MG63 (cell line): ENCODE measurements around the gene SCFD2. TPM values are rescaled to one million over a fixed set of nuclear protein-coding genes. Genes with fewer than 3 reads are reported as not detected.

Experiments used
- DNase-seq: peaks from one replicate; pipeline ENCODE4 v3.0.0-alpha.2; 2020
- H3K27me3 ChIP-seq: fragments of 250-450 bp; sonication (Bioruptor Pico); 2 replicates; pipeline ENCODE4 v1.5.1; 2020; ENCODE audit warnings: mild to moderate bottlenecking, moderate library complexity
- H3K36me3 ChIP-seq: fragments of 250-450 bp; sonication (Bioruptor Pico); 2 replicates; pipeline ENCODE4 v1.5.1; 2020; ENCODE audit warnings: mild to moderate bottlenecking, moderate library complexity
- H3K4me3 ChIP-seq: fragments of 250-450 bp; sonication (Bioruptor Pico); 2 replicates; pipeline ENCODE4 v1.5.1; 2020; ENCODE audit warnings: mild to moderate bottlenecking, moderate library complexity
- H3K9me3 ChIP-seq: fragments of 250-450 bp; sonication (Bioruptor Pico); 2 replicates; pipeline ENCODE4 v1.5.1; 2020; ENCODE audit warnings: mild to moderate bottlenecking, moderate library complexity
- total RNA-seq: library from RNA; depleted of rRNA; stranded (reverse); fragments of >200 nt; shearing (Covaris generic); gene quantifications from 2 replicates; pipeline ENCODE4 v1.2.3, GENCODE V29; 2014; ENCODE audit warnings: low replicate concordance

Gene SCFD2
- total RNA-seq, 1 experiment from 2014 or later: 119 TPM

- H3K4me3 ChIP-seq: no peak overlapping the region
- peaks cover 9% of the 10 kb centered on the region for H3K36me3 ChIP-seq
- no peak for DNase-seq
- H3K9me3 ChIP-seq: no peaks in the 10 kb centered on the region; the same call in 1 of the 2 replicates
- H3K27me3 ChIP-seq: no peaks in the 10 kb centered on the region
These were observed 439.5 kb downstream of the SCFD2 start for GRCh38 chr4:52926196-52926974.

- Histone ChIP-seq H3K9me3 (no peaks in the 10 kb centered on the region; the same call in 1 of the 2 replicates), H3K4me3 (no peak overlapping the region), H3K27me3 (no peaks in the 10 kb centered on the region), H3K36me3 (peaks cover 3% of the 10 kb centered on the region; the same call in 1 of the 2 replicates)
- DNase-seq: no peak
These were observed 440.3 kb downstream of the SCFD2 start for GRCh38 chr4:52925531-52925968.

- DNase-seq: no peak
- H3K9me3 ChIP-seq: no peaks in the 10 kb centered on the region
These were observed 446.4 kb downstream of the SCFD2 start for GRCh38 chr4:52919461-52919860.

GRCh38 chr4:52917817-52918216, 448.0 kb downstream of the SCFD2 start:
- Histone ChIP-seq H3K4me3 (no peak overlapping the region), H3K27me3 (no peaks in the 10 kb centered on the region), H3K9me3 (no peaks in the 10 kb centered on the region), H3K36me3 (peaks cover 17% of the 10 kb centered on the region)
- DNase-seq: no peak

More at GRCh38 chr4:52919461-52919860, 446.4 kb downstream of the SCFD2 start:
- H3K27me3 ChIP-seq: no peaks in the 10 kb centered on the region
- no peak overlapping the region for H3K4me3 ChIP-seq
- peaks cover 14% of the 10 kb centered on the region for H3K36me3 ChIP-seq

- Histone ChIP-seq H3K27me3 (no peaks in the 10 kb centered on the region), H3K9me3 (no peaks in the 10 kb centered on the region), H3K36me3 (peaks cover 17% of the 10 kb centered on the region), H3K4me3 (no peak overlapping the region)
- no peak for DNase-seq
These were observed 450.0 kb downstream of the SCFD2 start for GRCh38 chr4:52915730-52916300.

GRCh38 chr4:52915191-52915590, 450.7 kb downstream of the SCFD2 start:
- H3K4me3 ChIP-seq: no peak overlapping the region
- no peaks in the 10 kb centered on the region for H3K27me3 ChIP-seq
- no peaks in the 10 kb centered on the region for H3K9me3 ChIP-seq
- DNase-seq: no peak
- H3K36me3 ChIP-seq: peaks cover 15% of the 10 kb centered on the region

GRCh38 chr4:52914051-52914605, 451.7 kb downstream of the SCFD2 start:
- H3K4me3 ChIP-seq: no peak overlapping the region
- no peaks in the 10 kb centered on the region for H3K9me3 ChIP-seq
- peak; percentile 85 for DNase-seq

GRCh38 chr4:52912608-52913007, 453.3 kb downstream of the SCFD2 start:
- no peaks in the 10 kb centered on the region for H3K9me3 ChIP-seq
- no peak for DNase-seq
- H3K4me3 ChIP-seq: no peak overlapping the region
- no peaks in the 10 kb centered on the region for H3K27me3 ChIP-seq
- H3K36me3 ChIP-seq: peaks cover 13% of the 10 kb centered on the region

More at GRCh38 chr4:52914051-52914605, 451.7 kb downstream of the SCFD2 start:
- H3K27me3 ChIP-seq: no peaks in the 10 kb centered on the region
- peaks cover 10% of the 10 kb centered on the region for H3K36me3 ChIP-seq

- Histone ChIP-seq H3K27me3 (no peaks in the 10 kb centered on the region), H3K4me3 (no peak overlapping the region), H3K36me3 (peaks cover 21% of the 10 kb centered on the region), H3K9me3 (no peaks in the 10 kb centered on the region)
- DNase-seq: peak; percentile 93
These were observed 454.1 kb downstream of the SCFD2 start for GRCh38 chr4:52911684-52912294.

GRCh38 chr4:52910115-52910514, 455.7 kb downstream of the SCFD2 start:
- no peaks in the 10 kb centered on the region for H3K27me3 ChIP-seq
- no peak overlapping the region for H3K4me3 ChIP-seq
- H3K36me3 ChIP-seq: peaks cover 32% of the 10 kb centered on the region
- no peaks in the 10 kb centered on the region for H3K9me3 ChIP-seq
- no peak for DNase-seq

GRCh38 chr4:52907510-52907909, 458.4 kb downstream of the SCFD2 start:
- Histone ChIP-seq H3K36me3 (peaks cover 44% of the 10 kb centered on the region), H3K4me3 (no peak overlapping the region), H3K27me3 (no peaks in the 10 kb centered on the region), H3K9me3 (no peaks in the 10 kb centered on the region)
- no peak for DNase-seq

- H3K36me3 ChIP-seq: peaks cover 73% of the 10 kb centered on the region
- DNase-seq: peak; percentile 81
- no peaks in the 10 kb centered on the region for H3K27me3 ChIP-seq
- H3K4me3 ChIP-seq: no peak overlapping the region
- peaks cover 16% of the 10 kb centered on the region for H3K9me3 ChIP-seq
These were observed 461.4 kb downstream of the SCFD2 start for GRCh38 chr4:52904421-52904820.

GRCh38 chr4:52903273-52903672, 462.6 kb downstream of the SCFD2 start:
- Histone ChIP-seq H3K36me3 (peaks cover 79% of the 10 kb centered on the region), H3K4me3 (no peak overlapping the region), H3K27me3 (no peaks in the 10 kb centered on the region), H3K9me3 (peaks cover 23% of the 10 kb centered on the region)
- DNase-seq: no peak

- peaks cover 12% of the 10 kb centered on the region for H3K36me3 ChIP-seq
- DNase-seq: no peak
- H3K9me3 ChIP-seq: peaks cover 13% of the 10 kb centered on the region
- H3K27me3 ChIP-seq: no peaks in the 10 kb centered on the region
- H3K4me3 ChIP-seq: no peak overlapping the region
These were observed 471.4 kb downstream of the SCFD2 start for GRCh38 chr4:52894443-52894842.

- no peak for DNase-seq
- Histone ChIP-seq H3K9me3 (peaks cover 5% of the 10 kb centered on the region; the same call in 1 of the 2 replicates), H3K27me3 (no peaks in the 10 kb centered on the region), H3K4me3 (no peak overlapping the region), H3K36me3 (peaks cover 8% of the 10 kb centered on the region; the same call in 1 of the 2 replicates)
These were observed 473.0 kb downstream of the SCFD2 start for GRCh38 chr4:52892880-52893279.

- Histone ChIP-seq H3K9me3 (0 out of 2 replicates have a peak, but pooled peaks cover 2% of the 10 kb centered on the region), H3K27me3 (no peaks in the 10 kb centered on the region), H3K4me3 (no peak overlapping the region), H3K36me3 (peaks cover 11% of the 10 kb centered on the region; the same call in 1 of the 2 replicates)
- no peak for DNase-seq
These were observed 474.1 kb downstream of the SCFD2 start for GRCh38 chr4:52891743-52892142.

- H3K27me3 ChIP-seq: no peaks in the 10 kb centered on the region
- H3K9me3 ChIP-seq: no peaks in the 10 kb centered on the region
- no peak for DNase-seq
- no peak overlapping the region for H3K4me3 ChIP-seq
- peaks cover 12% of the 10 kb centered on the region for H3K36me3 ChIP-seq
These were observed 475.4 kb downstream of the SCFD2 start for GRCh38 chr4:52890521-52890791.
